Mesothelial cell of epicardium (in vitro differentiated cells): ENCODE data around the gene C14orf180. TPM values are rescaled to one million over a fixed set of nuclear protein-coding genes. Genes with fewer than 3 reads are reported as not detected.

Source experiments
- DNase-seq, 2 experiments: peaks; one replicate each; pipeline ENCODE4 v3.0.0; 2021; ENCODE audit warnings: low spot score in 2 of 2; ENCODE audit not compliant: unreplicated experiment in 2 of 2
- H3K27ac Mint-ChIP-seq: 2 replicates; pipeline ENCODE4 v1.8.0; 2021; ENCODE audit warnings: mixed read lengths
- H3K27me3 Mint-ChIP-seq: 2 replicates; pipeline ENCODE4 v1.8.0; 2021; ENCODE audit warnings: low read depth, mixed read lengths
- H3K36me3 Mint-ChIP-seq: 2 replicates; pipeline ENCODE4 v1.8.0; 2021; ENCODE audit warnings: mixed read lengths
- H3K4me1 Mint-ChIP-seq: 2 replicates; pipeline ENCODE4 v1.8.0; 2021; ENCODE audit warnings: mixed read lengths
- H3K4me3 Mint-ChIP-seq: 2 replicates; pipeline ENCODE4 v1.8.0; 2021; ENCODE audit warnings: mild to moderate bottlenecking, moderate library complexity, mixed read lengths
- H3K9me3 Mint-ChIP-seq: 2 replicates; pipeline ENCODE4 v1.8.0; 2021; ENCODE audit warnings: mixed read lengths
- total RNA-seq: library from RNA; stranded (reverse); gene quantifications from 3 replicates; pipeline ENCODE4 v1.2.1, GENCODE V29; 2021
- TF ChIP-seq, protein P1 (sequence below): fragments of 200-600 bp; sonication (generic); IDR thresholded peaks from one replicate; pipeline ENCODE4 v1.5.0; 2021; ENCODE audit warnings: antibody characterized with exemption; ENCODE audit not compliant: unreplicated experiment

Gene C14orf180
- total RNA-seq, 1 donor from 2014 or later: 0.36 TPM

DNA sequence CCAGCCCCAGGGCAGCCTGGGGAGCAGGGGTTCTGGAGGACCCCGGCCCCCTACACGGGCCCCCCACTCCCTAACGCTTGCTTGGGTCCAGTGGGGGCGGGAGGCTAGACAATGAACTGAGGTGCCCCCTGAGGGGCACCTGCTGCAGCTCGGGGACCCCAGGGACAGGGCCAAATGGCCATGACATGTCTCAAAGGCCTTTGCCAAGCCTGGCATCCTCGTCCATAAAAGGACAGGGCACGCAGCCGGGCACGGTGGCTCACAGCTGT, 11.7 kb upstream of the C14orf180 start:
- Mint-ChIP-seq H3K36me3 (no peaks in the 10 kb centered on the region), H3K4me3 (no peak overlapping the region), H3K27ac (no peak overlapping the region), H3K9me3 (no peaks in the 10 kb centered on the region), H3K4me1 (peaks cover 54% of the 10 kb centered on the region), H3K27me3 (peaks cover 24% of the 10 kb centered on the region)
- TF ChIP-seq, protein P1, sequence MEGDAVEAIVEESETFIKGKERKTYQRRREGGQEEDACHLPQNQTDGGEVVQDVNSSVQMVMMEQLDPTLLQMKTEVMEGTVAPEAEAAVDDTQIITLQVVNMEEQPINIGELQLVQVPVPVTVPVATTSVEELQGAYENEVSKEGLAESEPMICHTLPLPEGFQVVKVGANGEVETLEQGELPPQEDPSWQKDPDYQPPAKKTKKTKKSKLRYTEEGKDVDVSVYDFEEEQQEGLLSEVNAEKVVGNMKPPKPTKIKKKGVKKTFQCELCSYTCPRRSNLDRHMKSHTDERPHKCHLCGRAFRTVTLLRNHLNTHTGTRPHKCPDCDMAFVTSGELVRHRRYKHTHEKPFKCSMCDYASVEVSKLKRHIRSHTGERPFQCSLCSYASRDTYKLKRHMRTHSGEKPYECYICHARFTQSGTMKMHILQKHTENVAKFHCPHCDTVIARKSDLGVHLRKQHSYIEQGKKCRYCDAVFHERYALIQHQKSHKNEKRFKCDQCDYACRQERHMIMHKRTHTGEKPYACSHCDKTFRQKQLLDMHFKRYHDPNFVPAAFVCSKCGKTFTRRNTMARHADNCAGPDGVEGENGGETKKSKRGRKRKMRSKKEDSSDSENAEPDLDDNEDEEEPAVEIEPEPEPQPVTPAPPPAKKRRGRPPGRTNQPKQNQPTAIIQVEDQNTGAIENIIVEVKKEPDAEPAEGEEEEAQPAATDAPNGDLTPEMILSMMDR: no peak
- no peak for DNase-seq

DNA sequence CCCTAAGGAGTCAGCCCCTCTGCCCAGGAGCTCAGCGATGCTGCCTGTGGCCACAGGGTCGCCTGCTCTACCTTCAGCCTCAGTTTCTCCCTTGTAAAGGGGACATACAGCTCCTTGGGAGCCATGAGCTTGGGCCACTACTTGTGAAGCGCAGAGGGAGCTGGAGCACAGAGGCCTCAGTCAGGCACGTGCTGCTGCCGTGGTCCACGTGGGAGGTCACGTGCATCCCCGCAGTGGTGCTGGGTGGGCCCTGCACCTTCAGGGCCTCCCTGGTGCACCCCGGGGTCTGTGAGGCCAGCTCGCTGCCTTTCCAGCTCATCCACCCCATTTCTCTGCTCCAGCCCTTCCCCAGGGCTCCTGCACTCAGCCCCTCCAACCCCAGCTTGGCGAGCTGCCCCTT, 10.9 kb upstream of the C14orf180 start:
- Mint-ChIP-seq H3K27ac (no peak overlapping the region), H3K4me3 (no peak overlapping the region), H3K27me3 (peaks cover 24% of the 10 kb centered on the region), H3K4me1 (peaks cover 53% of the 10 kb centered on the region), H3K9me3 (no peaks in the 10 kb centered on the region), H3K36me3 (no peaks in the 10 kb centered on the region)
- DNase-seq: no peak
- TF ChIP-seq, protein P1: no peak

DNA sequence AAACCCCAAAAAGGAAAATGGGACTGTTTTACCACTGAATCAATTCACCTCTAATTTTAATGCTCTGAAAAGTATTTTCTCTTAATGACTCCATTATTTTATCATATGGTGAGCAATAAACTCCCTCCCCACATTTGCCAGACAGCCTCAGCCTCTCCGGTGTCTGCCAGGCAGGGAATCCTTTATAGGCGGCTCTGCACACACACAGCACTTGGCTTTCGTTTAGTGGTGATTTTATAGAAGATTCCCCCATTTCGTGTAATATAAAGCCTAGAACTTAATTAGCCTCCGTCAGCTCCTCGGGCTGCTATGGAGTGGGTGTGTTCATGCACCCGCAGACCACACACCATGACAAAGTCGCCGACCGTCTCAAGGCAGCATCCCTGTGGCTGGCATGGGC, 10.1 kb upstream of the C14orf180 start:
- H3K9me3 Mint-ChIP-seq: no peaks in the 10 kb centered on the region
- DNase-seq: no peak
- peaks cover 52% of the 10 kb centered on the region for H3K4me1 Mint-ChIP-seq
- TF ChIP-seq, protein P1: no peak
- no peaks in the 10 kb centered on the region for H3K36me3 Mint-ChIP-seq
- H3K4me3 Mint-ChIP-seq: no peak overlapping the region
- peaks cover 19% of the 10 kb centered on the region for H3K27me3 Mint-ChIP-seq
- peak overlapping the region; percentile 60 for H3K27ac Mint-ChIP-seq

DNA sequence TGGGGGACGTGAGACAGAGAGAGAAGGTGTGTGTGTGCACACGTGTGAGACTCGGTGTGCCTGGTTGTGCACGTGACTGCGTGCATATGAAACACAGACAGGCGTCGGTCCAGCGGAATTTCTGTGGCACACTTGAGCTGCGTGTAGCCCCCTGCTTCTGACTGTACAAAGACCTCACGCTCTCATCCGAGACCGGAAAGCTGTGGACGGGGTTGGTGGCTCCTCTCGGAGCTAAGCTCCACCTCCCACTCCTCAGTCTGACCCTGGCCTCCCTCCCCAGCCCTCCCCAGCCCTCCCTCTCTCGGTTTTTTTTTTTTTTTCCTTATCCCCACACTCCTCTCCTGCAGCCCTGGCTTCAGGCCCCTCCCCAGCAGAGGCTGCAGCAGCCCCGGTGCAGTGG, 8.3 kb upstream of the C14orf180 start:
- no peaks in the 10 kb centered on the region for H3K36me3 Mint-ChIP-seq
- no peak for DNase-seq
- no peaks in the 10 kb centered on the region for H3K9me3 Mint-ChIP-seq
- H3K4me1 Mint-ChIP-seq: peaks cover 58% of the 10 kb centered on the region
- TF ChIP-seq, protein P1: no peak
- peak overlapping the region; percentile 73 for H3K27ac Mint-ChIP-seq
- no peak overlapping the region for H3K4me3 Mint-ChIP-seq
- H3K27me3 Mint-ChIP-seq: peaks cover 7% of the 10 kb centered on the region

DNA sequence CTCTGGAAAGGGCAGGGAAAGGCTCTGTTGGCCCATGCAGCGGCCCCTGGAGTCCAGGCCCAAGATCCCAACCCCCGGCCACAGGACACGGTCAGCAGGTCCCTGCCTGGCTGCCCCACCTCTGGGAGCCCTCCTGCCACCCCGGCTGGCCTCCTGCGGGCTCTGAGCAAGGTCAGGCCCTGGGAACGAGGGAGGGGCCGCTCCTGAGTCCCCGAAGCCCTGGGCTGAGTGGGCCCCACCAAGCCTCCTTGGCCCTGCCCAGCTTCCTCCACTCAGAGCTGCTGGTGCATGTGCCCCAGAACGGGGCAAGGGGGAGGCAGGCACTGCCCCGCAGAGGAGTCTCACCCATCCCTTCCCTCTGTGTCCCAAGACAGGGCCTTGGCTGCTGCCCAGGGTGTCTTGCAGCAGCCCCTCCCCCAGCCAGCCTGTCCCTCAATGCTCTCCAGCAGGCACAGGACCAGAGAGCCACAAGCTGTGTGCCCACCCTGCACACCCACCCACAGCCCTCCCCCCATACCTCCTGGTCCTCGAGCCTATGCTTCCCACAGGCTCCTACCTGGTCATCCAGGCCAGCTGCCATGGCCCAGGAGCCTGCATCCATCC, 7.4 kb upstream of the C14orf180 start:
- no peak overlapping the region for H3K4me3 Mint-ChIP-seq
- TF ChIP-seq, protein P1: no peak
- H3K9me3 Mint-ChIP-seq: no peaks in the 10 kb centered on the region
- H3K4me1 Mint-ChIP-seq: peaks cover 55% of the 10 kb centered on the region
- H3K27me3 Mint-ChIP-seq: peaks cover 3% of the 10 kb centered on the region
- no peaks in the 10 kb centered on the region for H3K36me3 Mint-ChIP-seq
- H3K27ac Mint-ChIP-seq: peak overlapping the region; percentile 27
- DNase-seq: no peak

DNA sequence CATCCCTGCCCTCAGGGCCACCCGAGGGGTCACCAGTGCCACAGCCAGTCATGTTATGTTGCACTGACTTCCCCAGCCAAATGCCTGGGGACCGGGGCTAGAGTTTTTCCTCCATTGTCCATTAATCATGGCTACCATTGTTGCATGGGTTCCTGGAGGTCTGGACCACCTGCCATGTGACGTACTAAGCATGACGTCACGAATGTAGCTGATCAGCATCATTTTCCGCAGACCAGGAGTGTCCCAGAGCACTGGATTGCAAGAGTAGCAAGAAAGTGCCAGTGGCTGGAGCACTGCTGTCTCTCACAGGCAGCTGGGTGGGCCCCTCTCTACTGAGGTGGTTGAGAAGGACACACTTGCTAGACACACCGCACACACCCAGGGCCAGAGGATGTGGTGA, 6.9 kb upstream of the C14orf180 start:
- Mint-ChIP-seq H3K9me3 (no peaks in the 10 kb centered on the region), H3K27me3 (peaks cover 3% of the 10 kb centered on the region), H3K4me3 (no peak overlapping the region), H3K36me3 (no peaks in the 10 kb centered on the region), H3K27ac (peak overlapping the region; percentile 27), H3K4me1 (peaks cover 54% of the 10 kb centered on the region)
- DNase-seq: no peak
- TF ChIP-seq, protein P1: no peak
